ENCODE data around the gene DNAH5. TPM values are rescaled to one million over a fixed set of nuclear protein-coding genes. Genes with fewer than 3 reads are reported as not detected.

DNAH5 gene
- total and polyA plus RNA-seq, 2 of the 8 experiments (the other 6 are each of a cell fraction or from before 2014, with no cell fraction given): 0.30 to 0.73 TPM

DNA sequence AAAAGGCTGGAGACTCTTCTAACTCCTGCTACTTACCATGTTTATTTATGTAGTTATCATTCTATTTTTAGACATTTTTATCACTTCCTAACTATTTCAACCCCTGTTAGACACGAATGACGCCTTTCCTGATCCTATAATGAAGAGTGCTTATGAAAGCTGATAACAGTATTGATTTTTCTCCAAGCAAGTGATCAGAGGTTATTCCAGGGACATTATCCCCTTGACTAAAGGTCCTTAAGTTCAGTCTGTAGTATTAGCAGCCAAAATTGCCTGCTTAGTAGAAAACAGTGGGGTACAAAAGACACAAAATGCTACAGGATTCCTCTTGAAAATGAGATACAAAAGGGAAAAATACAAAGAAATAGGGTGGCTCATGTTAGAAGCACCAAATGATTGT, 235.6 kb downstream of the DNAH5 start (continued):
- TF ChIP-seq, protein P1, sequence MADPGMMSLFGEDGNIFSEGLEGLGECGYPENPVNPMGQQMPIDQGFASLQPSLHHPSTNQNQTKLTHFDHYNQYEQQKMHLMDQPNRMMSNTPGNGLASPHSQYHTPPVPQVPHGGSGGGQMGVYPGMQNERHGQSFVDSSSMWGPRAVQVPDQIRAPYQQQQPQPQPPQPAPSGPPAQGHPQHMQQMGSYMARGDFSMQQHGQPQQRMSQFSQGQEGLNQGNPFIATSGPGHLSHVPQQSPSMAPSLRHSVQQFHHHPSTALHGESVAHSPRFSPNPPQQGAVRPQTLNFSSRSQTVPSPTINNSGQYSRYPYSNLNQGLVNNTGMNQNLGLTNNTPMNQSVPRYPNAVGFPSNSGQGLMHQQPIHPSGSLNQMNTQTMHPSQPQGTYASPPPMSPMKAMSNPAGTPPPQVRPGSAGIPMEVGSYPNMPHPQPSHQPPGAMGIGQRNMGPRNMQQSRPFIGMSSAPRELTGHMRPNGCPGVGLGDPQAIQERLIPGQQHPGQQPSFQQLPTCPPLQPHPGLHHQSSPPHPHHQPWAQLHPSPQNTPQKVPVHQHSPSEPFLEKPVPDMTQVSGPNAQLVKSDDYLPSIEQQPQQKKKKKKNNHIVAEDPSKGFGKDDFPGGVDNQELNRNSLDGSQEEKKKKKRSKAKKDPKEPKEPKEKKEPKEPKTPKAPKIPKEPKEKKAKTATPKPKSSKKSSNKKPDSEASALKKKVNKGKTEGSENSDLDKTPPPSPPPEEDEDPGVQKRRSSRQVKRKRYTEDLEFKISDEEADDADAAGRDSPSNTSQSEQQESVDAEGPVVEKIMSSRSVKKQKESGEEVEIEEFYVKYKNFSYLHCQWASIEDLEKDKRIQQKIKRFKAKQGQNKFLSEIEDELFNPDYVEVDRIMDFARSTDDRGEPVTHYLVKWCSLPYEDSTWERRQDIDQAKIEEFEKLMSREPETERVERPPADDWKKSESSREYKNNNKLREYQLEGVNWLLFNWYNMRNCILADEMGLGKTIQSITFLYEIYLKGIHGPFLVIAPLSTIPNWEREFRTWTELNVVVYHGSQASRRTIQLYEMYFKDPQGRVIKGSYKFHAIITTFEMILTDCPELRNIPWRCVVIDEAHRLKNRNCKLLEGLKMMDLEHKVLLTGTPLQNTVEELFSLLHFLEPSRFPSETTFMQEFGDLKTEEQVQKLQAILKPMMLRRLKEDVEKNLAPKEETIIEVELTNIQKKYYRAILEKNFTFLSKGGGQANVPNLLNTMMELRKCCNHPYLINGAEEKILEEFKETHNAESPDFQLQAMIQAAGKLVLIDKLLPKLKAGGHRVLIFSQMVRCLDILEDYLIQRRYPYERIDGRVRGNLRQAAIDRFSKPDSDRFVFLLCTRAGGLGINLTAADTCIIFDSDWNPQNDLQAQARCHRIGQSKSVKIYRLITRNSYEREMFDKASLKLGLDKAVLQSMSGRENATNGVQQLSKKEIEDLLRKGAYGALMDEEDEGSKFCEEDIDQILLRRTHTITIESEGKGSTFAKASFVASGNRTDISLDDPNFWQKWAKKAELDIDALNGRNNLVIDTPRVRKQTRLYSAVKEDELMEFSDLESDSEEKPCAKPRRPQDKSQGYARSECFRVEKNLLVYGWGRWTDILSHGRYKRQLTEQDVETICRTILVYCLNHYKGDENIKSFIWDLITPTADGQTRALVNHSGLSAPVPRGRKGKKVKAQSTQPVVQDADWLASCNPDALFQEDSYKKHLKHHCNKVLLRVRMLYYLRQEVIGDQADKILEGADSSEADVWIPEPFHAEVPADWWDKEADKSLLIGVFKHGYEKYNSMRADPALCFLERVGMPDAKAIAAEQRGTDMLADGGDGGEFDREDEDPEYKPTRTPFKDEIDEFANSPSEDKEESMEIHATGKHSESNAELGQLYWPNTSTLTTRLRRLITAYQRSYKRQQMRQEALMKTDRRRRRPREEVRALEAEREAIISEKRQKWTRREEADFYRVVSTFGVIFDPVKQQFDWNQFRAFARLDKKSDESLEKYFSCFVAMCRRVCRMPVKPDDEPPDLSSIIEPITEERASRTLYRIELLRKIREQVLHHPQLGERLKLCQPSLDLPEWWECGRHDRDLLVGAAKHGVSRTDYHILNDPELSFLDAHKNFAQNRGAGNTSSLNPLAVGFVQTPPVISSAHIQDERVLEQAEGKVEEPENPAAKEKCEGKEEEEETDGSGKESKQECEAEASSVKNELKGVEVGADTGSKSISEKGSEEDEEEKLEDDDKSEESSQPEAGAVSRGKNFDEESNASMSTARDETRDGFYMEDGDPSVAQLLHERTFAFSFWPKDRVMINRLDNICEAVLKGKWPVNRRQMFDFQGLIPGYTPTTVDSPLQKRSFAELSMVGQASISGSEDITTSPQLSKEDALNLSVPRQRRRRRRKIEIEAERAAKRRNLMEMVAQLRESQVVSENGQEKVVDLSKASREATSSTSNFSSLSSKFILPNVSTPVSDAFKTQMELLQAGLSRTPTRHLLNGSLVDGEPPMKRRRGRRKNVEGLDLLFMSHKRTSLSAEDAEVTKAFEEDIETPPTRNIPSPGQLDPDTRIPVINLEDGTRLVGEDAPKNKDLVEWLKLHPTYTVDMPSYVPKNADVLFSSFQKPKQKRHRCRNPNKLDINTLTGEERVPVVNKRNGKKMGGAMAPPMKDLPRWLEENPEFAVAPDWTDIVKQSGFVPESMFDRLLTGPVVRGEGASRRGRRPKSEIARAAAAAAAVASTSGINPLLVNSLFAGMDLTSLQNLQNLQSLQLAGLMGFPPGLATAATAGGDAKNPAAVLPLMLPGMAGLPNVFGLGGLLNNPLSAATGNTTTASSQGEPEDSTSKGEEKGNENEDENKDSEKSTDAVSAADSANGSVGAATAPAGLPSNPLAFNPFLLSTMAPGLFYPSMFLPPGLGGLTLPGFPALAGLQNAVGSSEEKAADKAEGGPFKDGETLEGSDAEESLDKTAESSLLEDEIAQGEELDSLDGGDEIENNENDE (IDR thresholded peaks at IDR 0.05; ENCODE audit: insufficient replicate concordance, low read length): no peak
- no peak for TF ChIP-seq GABPA (IDR thresholded peaks at IDR 0.05; ENCODE audit: borderline replicate concordance, insufficient read depth, low read length)
- TF ChIP-seq HDAC6 (IDR thresholded peaks at IDR 0.05; ENCODE audit: low read depth, low read length): no peak
- no peak for TF ChIP-seq JUN (IDR thresholded peaks at IDR 0.05; ENCODE audit: low read depth, low read length)
- TF ChIP-seq, protein P2, sequence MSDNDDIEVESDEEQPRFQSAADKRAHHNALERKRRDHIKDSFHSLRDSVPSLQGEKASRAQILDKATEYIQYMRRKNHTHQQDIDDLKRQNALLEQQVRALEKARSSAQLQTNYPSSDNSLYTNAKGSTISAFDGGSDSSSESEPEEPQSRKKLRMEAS (IDR thresholded peaks at IDR 0.05): no peak
- no peak for TF ChIP-seq SIN3A (conservative IDR thresholded peaks at IDR 0.05 in 1 of 2, IDR thresholded peaks at IDR 0.05 in 1 of 2; ENCODE audit: low read depth in 1 of 2, low read length in 2 of 2)
- no peak for TF ChIP-seq CEBPB (IDR thresholded peaks at IDR 0.05; ENCODE audit: low read depth, low read length)
- no peak for TF ChIP-seq CHD1 (IDR thresholded peaks at IDR 0.05; ENCODE audit: low read depth, low read length)

Data from H1 (cell line).